DMS 273 (cell line): Measurements from ENCODE around the gene HLA-DQA1.
"Not testable (repeated sequence)": the region's sequence is repeated elsewhere in the genome, so short reads cannot be mapped to it uniquely, and the experiment has no call there.

Experiments used
- DNase-seq: peaks from one replicate; lab custom pipeline; 2025; ENCODE audit not compliant: unreplicated experiment; lab: John Stamatoyannopoulos, UW

HLA-DQA1 gene

DNA sequence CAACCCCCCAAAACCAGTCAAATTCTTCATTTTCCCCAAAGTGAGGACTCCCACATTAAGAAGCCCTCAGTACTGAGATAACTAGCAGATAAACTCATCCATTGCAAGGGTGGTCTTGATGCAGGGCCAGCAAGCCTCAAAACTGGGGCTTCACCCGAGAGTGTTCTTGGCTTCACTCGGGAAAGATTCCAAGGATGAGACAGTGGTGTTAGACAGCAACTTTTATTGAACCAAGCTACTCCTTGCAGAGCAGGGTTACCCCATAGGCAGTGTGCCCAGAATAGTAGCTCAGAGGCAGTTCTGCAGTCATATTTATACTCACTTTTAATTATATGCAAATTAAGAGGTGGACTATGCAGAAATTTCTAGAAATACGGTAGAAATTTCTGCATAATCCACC, 15.8 kb upstream of the HLA-DQA1 start:
- DNase-seq: no peak

DNA sequence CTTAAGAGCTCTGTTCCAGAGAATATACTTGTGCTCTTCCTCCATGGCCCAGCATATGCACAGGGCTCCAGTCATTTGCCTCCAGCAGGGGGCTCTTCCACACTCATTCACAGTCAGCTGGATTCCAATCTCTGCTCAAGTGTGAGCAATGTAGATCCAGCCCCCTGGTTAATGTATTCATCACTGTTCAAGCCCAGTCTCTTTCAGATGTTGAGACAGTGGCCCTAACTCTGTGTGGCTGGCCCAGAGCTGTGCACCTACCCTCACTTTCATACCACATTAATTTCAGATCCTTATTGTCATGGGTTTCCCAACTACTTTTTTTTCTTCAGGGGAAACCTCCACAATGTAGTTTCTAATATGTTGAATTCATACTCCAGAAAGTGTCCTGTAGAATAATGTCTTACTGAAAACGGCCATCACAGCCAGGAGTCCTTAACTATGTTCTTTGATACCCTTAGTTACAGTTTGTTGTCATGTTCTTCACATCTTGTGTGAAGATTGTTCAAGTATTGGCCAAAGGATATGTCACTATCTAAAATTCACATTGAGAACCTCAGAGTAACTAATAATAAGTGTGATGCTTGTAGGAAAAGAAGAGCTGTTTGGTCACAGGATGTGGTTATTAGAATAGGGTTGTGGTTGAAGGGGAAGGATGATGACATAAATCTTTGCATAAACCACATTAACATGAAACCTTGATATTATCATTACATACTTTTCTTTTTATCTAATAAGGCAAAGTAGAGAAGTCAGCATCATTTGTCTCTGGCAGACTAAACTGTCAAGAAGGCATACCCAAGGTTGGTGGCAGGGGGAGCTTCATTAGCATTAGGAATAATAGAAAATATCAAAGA, 14.4 kb upstream of the HLA-DQA1 start:
- DNase-seq: peak; percentile 43

DNA sequence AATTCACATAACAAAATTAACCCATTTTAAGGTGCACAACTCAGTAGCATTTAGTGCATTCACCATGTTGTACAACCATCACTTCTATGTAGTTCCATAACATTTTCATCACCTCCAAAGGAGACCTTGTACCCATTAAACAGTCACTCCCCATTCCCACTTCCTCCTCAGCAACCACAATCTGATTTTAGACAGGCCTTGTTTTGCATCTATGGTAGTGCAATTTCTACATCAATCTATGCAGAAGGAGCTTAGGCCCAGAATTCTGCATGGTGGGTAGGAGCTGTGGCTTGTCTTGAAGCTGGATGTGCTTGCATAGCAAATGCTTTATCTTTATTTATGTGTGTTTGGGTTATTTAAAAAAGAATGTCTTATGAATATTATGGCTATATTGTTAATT, 13.5 kb upstream of the HLA-DQA1 start:
- no peak for DNase-seq

DNA sequence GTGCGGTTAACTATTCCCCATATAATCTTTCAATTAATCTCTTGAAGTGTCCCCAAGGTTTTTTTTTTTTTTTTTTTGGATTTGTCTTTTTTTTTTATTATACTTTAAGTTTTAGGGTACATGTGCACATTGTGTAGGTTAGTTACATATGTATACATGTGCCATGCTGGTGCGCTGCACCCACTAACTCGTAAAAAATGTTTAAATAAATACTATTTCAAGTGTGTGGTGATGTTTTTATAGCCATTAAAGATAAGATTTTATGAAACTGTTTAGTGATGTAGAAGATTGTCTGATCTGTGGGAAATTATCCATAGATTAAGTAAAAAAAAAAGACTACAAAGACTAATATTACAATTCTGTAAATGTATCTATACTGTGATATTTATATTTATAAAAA, 12.6 kb upstream of the HLA-DQA1 start:
- DNase-seq: no peak

DNA sequence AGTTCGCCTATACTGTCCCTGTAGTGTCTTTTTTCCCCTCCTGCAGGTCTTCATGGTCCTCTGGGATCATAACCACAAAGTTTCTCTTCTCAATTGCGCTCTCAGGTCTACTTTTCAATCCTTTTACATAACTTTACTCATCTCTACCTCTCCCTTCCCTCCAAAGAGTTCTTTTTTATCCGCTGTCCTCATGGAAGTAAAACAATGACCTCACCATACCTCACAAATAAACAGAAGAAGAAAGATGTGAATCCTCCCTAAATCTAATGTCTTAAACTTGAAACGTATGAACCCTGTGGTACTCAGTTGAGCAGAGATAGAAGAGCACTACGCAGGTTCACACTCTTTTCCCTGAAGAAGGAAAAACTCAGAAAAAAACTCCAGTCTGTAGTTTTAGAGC, 12.1 kb upstream of the HLA-DQA1 start:
- no peak for DNase-seq

DNA sequence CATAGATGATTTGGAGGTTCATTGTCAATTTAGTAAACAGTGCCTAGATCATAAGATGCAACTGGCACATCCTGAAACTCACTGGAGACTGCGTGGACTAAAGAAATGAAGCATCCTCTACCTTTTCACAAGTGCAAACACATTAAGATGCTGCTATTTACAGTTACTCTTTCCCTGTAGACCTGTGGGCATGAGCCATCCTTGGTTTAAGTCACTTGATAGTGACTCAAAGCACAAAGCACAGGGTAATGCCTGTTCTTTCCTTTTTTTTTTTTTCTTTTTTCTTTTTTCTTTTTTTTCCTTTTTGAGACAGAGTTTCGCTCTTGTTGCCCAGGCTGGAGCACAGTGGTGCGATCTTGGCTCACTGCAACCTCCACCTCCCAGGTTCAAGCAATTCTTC, 10.0 kb upstream of the HLA-DQA1 start:
- DNase-seq: no peak

DNA sequence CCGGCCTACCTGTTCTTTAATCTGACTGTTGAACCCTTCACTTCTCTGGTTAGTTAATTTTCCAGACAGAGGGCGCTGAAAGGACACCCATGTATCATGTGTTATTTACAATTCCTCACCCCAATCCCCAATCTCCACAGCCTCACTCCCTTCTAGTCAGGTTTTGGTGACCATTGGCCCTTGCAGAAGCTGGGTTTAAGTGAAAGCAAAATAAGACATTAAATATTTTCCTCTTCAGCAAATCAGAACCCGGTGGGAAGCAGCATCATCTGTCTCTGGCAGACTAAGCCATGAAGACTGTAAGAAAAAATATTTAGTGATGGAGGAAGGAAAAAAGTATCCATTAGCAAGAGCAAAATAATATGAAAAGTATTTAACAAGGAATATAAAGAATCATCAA, 9.4 kb upstream of the HLA-DQA1 start:
- DNase-seq: peak; percentile 49

DNA sequence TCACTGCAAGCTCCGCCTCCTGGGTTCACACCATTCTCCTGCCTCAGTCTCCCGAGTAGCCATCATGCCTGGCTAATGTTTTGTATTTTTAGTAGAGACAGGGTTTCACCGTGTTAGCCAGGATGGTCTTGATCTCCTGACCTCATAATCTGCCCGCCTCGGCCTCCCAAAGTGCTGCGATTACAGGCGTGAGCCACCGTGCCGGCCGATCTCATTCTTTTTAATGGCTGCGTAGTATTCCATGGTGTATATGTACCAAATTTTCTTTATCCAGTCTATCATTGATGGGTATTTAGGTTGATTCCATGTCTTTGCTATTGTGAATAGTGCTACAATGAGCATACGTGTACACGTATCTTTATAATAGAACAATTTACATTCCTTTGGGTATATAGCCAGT, 7.4 kb upstream of the HLA-DQA1 start:
- DNase-seq: not testable (repeated sequence)

DNA sequence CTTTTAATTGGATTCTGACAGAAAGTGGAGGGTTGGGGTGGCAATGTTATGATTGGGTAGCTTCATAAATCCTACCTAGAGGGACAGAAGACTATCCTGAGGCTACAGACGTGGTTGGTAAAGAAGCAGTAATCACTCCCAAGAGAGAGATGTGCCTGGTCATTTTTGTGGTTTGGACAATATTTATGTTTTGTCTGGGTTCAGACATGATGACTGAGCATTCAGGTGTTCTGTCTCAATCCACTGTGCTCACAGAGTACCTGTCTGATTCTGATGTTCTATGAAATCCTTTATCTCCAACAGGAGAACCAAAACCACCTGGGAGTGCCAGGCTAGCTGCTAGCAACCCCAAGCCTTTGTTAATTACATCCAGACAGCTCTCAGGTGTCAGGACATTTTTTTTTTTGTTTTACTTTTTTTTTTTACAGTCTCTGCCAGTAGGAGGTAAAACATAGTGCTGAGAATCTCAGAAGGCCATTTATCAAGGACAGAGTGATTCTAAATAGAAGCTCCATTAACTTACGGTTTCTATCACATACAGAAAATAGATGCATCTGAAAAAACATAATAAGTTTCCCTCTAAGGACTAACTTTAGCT, 1.6 kb upstream of the HLA-DQA1 start:
- no peak for DNase-seq

DNA sequence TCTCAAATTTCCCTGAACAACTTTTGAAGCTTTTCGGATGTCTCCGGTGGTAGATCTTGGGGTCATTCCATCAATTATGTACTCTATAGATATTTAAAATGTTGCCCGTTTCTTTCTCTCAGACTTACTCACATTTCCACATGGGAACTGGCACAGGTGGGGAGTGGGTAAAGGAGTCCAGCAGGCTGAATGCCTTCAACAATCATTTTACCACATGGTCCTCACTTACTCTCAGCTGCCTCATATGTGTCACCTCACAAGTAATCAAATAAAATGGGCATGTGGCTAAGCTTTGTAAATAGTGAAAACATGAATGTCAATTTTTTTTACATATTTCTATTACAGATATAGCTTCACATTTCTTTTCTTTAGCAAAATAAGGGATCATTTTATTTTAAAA, 677 bp downstream of the HLA-DQA1 start:
- no peak for DNase-seq

DNA sequence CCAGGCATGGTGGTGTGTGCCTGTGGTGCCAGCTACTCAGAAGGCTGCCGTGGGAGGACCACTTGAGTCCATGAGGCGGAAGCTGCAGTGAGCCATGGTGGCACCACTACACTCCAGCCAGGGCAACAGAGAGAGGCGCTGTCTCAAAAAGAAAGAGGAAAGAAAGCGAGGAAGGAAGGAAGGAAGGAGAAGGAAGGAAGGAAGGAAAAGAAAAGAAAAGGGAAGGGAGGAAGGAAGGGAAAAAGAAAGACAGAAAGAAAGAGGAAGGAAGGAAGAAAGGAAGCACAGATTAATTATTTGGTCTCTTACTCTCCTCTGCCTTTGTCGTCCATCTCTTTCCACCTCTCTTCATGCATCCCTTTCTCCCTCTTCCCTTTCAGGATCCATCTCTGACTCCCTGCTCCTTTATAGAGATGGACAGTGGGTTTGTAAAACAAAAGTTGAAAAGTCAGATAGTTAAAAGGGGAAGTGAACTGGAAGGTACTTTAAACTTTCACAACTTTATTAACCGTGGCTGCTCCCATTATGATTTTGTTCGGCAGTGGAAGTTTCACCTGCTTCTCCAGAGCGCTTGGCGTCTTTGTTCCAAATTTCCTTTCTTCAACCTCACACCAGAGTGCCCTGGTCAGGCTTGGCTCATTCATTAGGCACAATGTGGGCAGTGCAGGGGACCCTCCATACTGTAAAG, 1.5 kb downstream of the HLA-DQA1 start:
- DNase-seq: no peak

DNA sequence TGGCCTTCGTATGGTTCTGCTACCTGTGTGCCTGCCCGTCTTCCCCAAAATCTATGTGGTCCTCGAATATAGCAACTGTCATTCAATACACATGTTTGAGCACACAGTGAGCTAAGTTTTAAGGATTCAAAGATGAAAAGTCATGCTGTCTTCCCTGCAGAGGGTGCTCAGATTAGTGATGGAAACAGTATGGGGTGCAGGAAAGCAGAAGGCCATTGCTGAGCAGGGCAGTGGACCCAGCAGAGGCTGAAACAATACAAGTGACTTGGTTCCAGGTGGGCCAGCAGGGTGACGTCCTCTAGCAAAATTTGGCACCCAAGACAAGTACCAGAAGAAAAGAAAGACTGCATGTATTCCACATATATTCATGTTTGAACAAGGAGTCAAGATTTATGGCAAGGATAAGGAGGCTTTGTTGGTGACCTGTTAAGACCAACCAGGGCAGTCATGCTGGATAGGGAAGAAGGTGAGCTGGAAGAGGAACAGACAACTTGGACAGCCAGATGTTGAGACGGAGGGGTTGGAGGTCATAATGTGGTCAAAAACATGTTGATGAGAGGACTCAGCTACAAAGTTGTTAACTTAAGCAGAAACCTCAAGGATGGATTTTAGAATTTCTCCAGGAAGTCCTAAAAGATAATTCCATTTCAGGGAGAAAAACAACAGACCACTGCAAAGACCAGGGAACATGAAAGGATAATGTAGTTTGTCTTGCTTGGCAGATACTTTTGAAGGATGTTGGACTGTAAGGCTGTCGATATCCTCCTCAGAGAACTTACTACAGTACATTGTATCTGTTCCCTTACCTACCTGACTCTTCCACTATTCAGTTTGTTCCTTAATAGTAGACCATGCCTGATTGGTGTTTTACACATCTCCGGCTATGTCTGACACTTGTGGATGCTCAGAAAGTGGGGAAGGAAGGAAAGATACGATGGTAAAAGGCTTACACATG, 2.5 kb downstream of the HLA-DQA1 start:
- no peak for DNase-seq

DNA sequence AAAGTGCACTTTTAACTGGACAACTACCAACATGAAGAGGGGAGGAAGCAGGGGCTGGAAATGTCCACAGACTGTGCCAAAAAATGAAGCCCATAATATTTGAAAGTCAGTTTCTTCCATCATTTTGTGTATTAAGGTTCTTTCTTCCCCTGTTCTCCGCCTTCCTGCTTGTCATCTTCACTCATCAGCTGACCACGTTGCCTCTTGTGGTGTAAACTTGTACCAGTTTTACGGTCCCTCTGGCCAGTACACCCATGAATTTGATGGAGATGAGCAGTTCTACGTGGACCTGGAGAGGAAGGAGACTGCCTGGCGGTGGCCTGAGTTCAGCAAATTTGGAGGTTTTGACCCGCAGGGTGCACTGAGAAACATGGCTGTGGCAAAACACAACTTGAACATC, 3.9 kb downstream of the HLA-DQA1 start:
- DNase-seq: no peak

DNA sequence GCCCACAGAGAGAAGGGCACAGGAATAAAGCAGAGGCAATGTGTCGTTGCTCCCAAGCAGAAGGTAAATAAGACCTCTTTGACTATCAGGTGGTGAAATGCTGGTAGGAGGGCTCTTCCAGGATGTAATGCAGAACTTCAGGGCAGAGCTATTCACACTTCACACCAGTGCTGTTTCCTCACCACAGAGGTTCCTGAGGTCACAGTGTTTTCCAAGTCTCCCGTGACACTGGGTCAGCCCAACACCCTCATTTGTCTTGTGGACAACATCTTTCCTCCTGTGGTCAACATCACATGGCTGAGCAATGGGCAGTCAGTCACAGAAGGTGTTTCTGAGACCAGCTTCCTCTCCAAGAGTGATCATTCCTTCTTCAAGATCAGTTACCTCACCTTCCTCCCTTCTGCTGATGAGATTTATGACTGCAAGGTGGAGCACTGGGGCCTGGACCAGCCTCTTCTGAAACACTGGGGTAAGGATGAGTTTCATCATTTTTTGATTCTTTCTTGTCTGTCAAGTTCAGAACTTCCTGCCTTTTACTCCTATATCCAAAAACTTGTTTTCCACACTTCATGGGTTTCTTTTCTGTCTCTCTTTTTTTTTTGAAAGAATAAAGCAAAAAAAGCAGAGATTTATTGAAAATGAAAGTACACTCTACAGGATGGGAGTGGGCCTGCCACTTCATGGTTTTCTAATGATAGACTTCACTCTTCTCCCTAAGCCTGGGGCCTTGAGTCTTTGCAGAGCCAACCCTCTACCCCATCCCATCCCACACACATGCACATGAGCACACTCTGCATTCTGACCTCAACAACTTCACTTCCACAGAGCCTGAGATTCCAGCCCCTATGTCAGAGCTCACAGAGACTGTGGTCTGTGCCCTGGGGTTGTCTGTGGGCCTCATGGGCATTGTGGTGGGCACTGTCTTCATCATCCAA, 4.8 kb downstream of the HLA-DQA1 start:
- not testable (repeated sequence) for DNase-seq

DNA sequence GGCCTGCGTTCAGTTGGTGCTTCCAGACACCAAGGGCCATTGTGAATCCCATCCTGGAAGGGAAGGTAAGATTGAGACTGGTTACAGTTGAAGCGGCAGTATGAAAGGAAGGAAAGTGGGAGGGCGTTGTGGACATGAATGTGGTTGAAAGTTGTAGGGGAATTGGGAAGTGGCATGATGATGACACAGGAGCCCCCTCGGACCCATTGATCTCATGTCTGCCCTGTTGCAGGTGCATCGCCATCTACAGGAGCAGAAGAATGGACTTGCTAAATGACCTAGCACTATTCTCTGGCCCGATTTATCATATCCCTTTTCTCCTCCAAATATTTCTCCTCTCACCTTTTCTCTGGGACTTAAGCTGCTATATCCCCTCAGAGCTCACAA, 5.5 kb downstream of the HLA-DQA1 start:
- DNase-seq: no peak

DNA sequence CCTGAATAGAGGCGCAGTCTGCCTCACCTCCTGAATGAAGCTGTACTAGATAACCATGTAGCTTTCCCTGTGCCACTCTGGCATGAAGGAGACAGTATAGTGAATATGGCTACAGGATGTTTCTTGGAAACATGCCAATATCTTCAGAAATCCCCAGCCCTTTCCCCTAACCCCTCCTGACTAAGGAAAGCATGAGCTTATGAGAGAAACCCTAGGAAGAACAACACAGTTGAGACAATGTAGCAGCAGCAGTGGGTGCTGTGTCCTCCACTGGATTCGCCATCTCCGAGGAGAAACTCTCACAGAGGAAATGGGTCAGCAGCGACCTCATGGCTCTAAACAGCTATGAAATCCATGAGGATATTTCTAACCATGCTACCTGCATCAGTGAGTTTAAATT, 6.7 kb downstream of the HLA-DQA1 start:
- DNase-seq: no peak

DNA sequence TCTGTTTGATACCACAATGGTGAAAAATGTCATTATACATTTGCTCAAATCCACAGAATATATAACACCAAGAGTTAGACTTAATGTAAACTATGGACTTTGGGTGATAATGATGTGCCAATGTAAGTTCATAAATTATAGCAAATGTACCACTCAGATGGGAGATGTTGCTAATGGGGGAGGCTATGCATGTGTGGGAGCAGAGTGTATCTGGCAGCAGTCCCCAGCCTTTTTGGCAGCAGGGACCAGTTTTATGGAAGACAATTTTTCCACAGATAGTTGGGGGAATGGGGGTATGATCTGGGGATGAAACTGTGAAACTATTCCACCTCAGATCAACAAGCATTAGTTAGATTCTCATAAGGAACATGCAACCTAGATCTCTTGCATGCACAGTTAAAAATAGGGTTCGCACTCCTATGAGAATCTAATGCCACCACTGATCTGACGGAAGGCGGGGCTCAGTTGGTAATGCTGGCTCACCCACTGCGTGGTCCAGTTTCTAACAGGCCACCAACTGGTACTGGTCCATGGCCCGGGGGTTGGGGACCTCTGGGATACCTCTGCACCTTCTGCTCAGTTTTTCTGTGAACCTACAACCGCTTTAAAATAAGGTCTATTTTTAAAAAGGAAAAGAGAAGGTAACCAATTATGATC, 8.0 kb downstream of the HLA-DQA1 start:
- no peak for DNase-seq

DNA sequence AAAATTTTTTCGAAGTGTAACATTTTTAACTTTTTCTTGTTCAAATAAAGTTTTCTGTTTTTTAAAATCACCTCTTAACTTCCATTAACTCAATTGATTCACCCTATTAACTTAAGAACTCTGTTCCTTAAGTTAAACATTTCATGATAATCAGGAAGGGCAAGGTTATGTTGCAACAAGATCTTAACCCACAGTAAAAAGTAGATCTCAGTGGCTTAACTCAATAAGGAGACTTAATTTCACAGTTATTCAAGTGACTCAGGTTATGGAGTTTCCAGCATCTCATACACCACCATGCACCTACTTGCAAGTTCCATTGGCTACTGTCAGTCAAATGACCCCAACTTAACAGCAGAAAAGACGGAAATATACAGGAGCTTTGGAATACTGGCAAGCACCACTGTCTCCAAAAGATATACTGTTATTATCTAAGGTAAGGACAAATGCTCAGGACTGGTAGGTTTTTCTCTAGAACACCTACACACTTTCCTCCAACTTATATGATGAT, 18.1 kb downstream of the HLA-DQA1 start:
- DNase-seq: no peak

DNA sequence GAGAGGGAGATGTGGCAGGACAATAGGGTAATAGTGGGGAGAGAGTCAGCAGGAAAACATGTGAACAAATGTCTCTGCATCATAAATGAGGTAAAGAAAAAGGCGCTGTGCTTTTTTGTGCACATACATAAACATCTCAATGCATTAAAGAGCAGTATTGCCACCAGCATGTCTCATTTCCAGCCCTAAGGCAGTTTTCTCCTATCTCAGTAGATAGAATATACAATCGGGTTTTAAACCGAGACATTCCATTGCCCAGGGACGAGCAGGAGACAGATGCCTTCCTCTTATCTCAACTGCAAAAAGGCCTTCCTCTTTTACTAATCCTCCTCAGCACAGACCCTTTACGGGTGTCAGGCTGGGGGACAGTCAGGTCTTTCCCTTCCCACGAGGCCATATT, 20.1 kb downstream of the HLA-DQA1 start:
- DNase-seq: not testable (repeated sequence)
